Activated CD8-positive, alpha-beta memory T cell treated with anti-CD3 and anti-CD28 coated beads, Interleukin-2, amount 50 U/mL, for 1 hour (primary cell): ENCODE data around the gene NUP37.

ENCODE experiments used
- DNase-seq: peaks from one replicate; pipeline ENCODE4 v3.0.0-alpha.2; 2020; ENCODE audit errors: extremely low read depth

Gene NUP37

GRCh38 chr12:102029141-102029540, 90.8 kb downstream of the NUP37 start:
- no peak for DNase-seq

- no peak for DNase-seq
Measured at GRCh38 chr12:102026728-102027127, 93.2 kb downstream of the NUP37 start.

- no peak for DNase-seq
Measured at GRCh38 chr12:102024765-102025164, 95.1 kb downstream of the NUP37 start.

- DNase-seq = no peak
Measured at GRCh38 chr12:102023343-102023930, 96.5 kb downstream of the NUP37 start.
